Smooth muscle cell of the coronary artery (primary cell): ENCODE measurements around the gene CFHR3. TPM values are rescaled to one million over a fixed set of nuclear protein-coding genes. Genes with fewer than 3 reads are reported as not detected.

Source experiments
- total RNA-seq: library from RNA; depleted of rRNA; stranded (reverse); fragments of >200 nt; gene quantifications from 2 replicates; pipeline ENCODE4 v1.2.3, GENCODE V29; 2014; ENCODE audit warnings: low replicate concordance

The CFHR3 gene
- not detected in 2 replicates for total RNA-seq

DNA sequence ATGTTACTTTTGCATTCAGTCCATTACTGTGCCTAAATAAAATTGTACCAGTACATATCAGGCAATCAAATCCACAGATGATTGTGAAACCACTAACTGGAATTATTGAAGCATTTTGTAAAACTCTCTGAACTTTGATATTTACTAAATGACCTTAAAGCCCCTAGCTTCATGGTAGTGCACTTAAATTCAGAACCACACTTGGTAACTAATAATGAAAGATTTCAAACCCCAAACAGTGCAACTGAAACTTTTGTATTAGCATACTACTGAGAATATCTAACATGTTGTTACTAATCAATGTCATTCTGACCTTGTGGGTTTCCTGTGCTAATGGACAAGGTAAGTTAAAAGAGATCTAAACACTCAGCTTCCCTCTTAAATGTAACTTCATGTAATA is at the start of gene CFHR3:
Gene CFHR3 (plus strand): TSS at position 238 of the 400 bp plus-strand sequence. CDS start 47 bp downstream, at position 285.

GRCh38 chr1:196819531-196819930 is 44.9 kb downstream of the CFHR3 start, which contains the start of gene CFHR1:
TSS of gene CFHR1 (plus strand) at chr1:196819731. CDS start at chr1:196819845, 114 bp downstream.

Other genes starting within 250 kb of the CFHR3 start
- 0.70 and 2.9 TPM in 2 replicates for gene KCNT2, start 166.4 kb upstream of the CFHR3 start, total RNA-seq
- gene CFH, start 122.8 kb upstream of the CFHR3 start, total RNA-seq: 121 and 272 TPM in 2 replicates
- gene CFHR1, start 44.9 kb downstream of the CFHR3 start, total RNA-seq: 0.15 TPM in 1 of 2 replicates, not detected in the other
- not detected in 2 replicates for gene CFHR4, start 113.2 kb downstream of the CFHR3 start, total RNA-seq
- gene CFHR2, start 168.9 kb downstream of the CFHR3 start, total RNA-seq: not detected in 2 replicates
- not detected in 2 replicates for gene CFHR5, start 202.7 kb downstream of the CFHR3 start, total RNA-seq